ENCODE results near the gene FBLN2. TPM values are rescaled to one million over a fixed set of nuclear protein-coding genes. Genes with fewer than 3 reads are reported as not detected.

FBLN2 gene
- total RNA-seq, 2 donors from 2014 or later: not detected

- Mint-ChIP-seq H3K27me3 (no peaks in the 10 kb centered on the region), H3K27ac (no peak overlapping the region), H3K9me3 (no peaks in the 10 kb centered on the region), H3K4me3 (no peak overlapping the region), H3K36me3 (no peaks in the 10 kb centered on the region), H3K4me1 (ENCODE audit: low read depth in 2 of 2) (peaks cover 0 to 2% of the 10 kb centered on the region in 2 donors)
- no peak for DNase-seq (ENCODE audit: low spot score)
- ATAC-seq: no peak
Observed at GRCh38 chr3:13575459-13576061, 26.6 kb downstream of the FBLN2 start.

- H3K27me3 Mint-ChIP-seq: no peaks in the 10 kb centered on the region
- H3K27ac Mint-ChIP-seq: no peak overlapping the region
- H3K4me1 Mint-ChIP-seq (ENCODE audit: low read depth in 2 of 2): peaks cover 0 to 5% of the 10 kb centered on the region in 2 donors
- no peak overlapping the region for H3K4me3 Mint-ChIP-seq
- no peaks in the 10 kb centered on the region for H3K9me3 Mint-ChIP-seq
- no peak for ATAC-seq
- DNase-seq (ENCODE audit: low spot score): no peak
- H3K36me3 Mint-ChIP-seq: no peaks in the 10 kb centered on the region
Observed at GRCh38 chr3:13577181-13578121, 28.5 kb downstream of the FBLN2 start.

- Mint-ChIP-seq H3K4me1 (ENCODE audit: low read depth in 2 of 2) (peaks cover 0 to 5% of the 10 kb centered on the region in 2 donors), H3K27ac (no peak overlapping the region)
Observed at GRCh38 chr3:13578251-13578650, 29.3 kb downstream of the FBLN2 start.

GRCh38 chr3:13579063-13579462 is 30.1 kb downstream of the FBLN2 start:
- ATAC-seq: no peak
- peaks cover 0 to 5% of the 10 kb centered on the region in 2 donors for H3K4me1 Mint-ChIP-seq (ENCODE audit: low read depth in 2 of 2)
- no peak for DNase-seq (ENCODE audit: low spot score)
- no peak overlapping the region for H3K27ac Mint-ChIP-seq
- no peak overlapping the region for H3K4me3 Mint-ChIP-seq
- H3K36me3 Mint-ChIP-seq: no peaks in the 10 kb centered on the region
- H3K27me3 Mint-ChIP-seq: no peaks in the 10 kb centered on the region
- H3K9me3 Mint-ChIP-seq: no peaks in the 10 kb centered on the region

More at GRCh38 chr3:13578251-13578650, 29.3 kb downstream of the FBLN2 start:
- no peaks in the 10 kb centered on the region for H3K36me3 Mint-ChIP-seq
- no peaks in the 10 kb centered on the region for H3K9me3 Mint-ChIP-seq
- no peak for DNase-seq (ENCODE audit: low spot score)
- no peak overlapping the region for H3K4me3 Mint-ChIP-seq
- no peak for ATAC-seq
- H3K27me3 Mint-ChIP-seq: no peaks in the 10 kb centered on the region

GRCh38 chr3:13580256-13581023 is 31.5 kb downstream of the FBLN2 start:
- no peaks in the 10 kb centered on the region for H3K9me3 Mint-ChIP-seq
- H3K4me3 Mint-ChIP-seq: no peak overlapping the region
- H3K27me3 Mint-ChIP-seq: no peaks in the 10 kb centered on the region
- ATAC-seq (no peak), DNase-seq (ENCODE audit: low spot score) (no peak)
- peaks cover 0 to 5% of the 10 kb centered on the region in 2 donors for H3K4me1 Mint-ChIP-seq (ENCODE audit: low read depth in 2 of 2)
- H3K27ac Mint-ChIP-seq: peak overlapping the region in 1 of 2 donors; percentile 36
- H3K36me3 Mint-ChIP-seq: no peaks in the 10 kb centered on the region

- Mint-ChIP-seq H3K4me1 (ENCODE audit: low read depth in 2 of 2) (peaks cover 0 to 5% of the 10 kb centered on the region in 2 donors), H3K4me3 (no peak overlapping the region), H3K36me3 (no peaks in the 10 kb centered on the region), H3K27ac (no peak overlapping the region), H3K9me3 (no peaks in the 10 kb centered on the region), H3K27me3 (no peaks in the 10 kb centered on the region)
- no peak for DNase-seq (ENCODE audit: low spot score)
- ATAC-seq: peak in 1 of 2 donors; percentile 29
Observed at GRCh38 chr3:13581485-13582365, 32.8 kb downstream of the FBLN2 start.

- Mint-ChIP-seq H3K4me3 (no peak overlapping the region), H3K27ac (no peak overlapping the region), H3K36me3 (no peaks in the 10 kb centered on the region)
Observed at GRCh38 chr3:13582366-13583250, 33.7 kb downstream of the FBLN2 start.

GRCh38 chr3:13583251-13584180 is 34.6 kb downstream of the FBLN2 start:
- H3K27ac Mint-ChIP-seq: no peak overlapping the region
- DNase-seq (ENCODE audit: low spot score) (peak; percentile 44), ATAC-seq (peak in 1 of 2 donors; percentile 29)
- no peaks in the 10 kb centered on the region for H3K36me3 Mint-ChIP-seq
- H3K9me3 Mint-ChIP-seq: no peaks in the 10 kb centered on the region
- no peak overlapping the region for H3K4me3 Mint-ChIP-seq
- no peaks in the 10 kb centered on the region for H3K27me3 Mint-ChIP-seq
- peaks cover 0 to 5% of the 10 kb centered on the region in 2 donors for H3K4me1 Mint-ChIP-seq (ENCODE audit: low read depth in 2 of 2)

More at GRCh38 chr3:13582366-13583250, 33.7 kb downstream of the FBLN2 start:
- ATAC-seq (no peak), DNase-seq (ENCODE audit: low spot score) (no peak)
- Mint-ChIP-seq H3K9me3 (no peaks in the 10 kb centered on the region), H3K4me1 (ENCODE audit: low read depth in 2 of 2) (peaks cover 0 to 5% of the 10 kb centered on the region in 2 donors), H3K27me3 (no peaks in the 10 kb centered on the region)

GRCh38 chr3:13584427-13584891 is 35.5 kb downstream of the FBLN2 start:
- Mint-ChIP-seq H3K4me1 (ENCODE audit: low read depth in 2 of 2) (peaks cover 0 to 2% of the 10 kb centered on the region in 2 donors), H3K36me3 (no peaks in the 10 kb centered on the region), H3K4me3 (no peak overlapping the region), H3K27me3 (no peaks in the 10 kb centered on the region), H3K9me3 (no peaks in the 10 kb centered on the region), H3K27ac (no peak overlapping the region)
- ATAC-seq (peak; percentile 10 to 16), DNase-seq (ENCODE audit: low spot score) (peak; percentile 51)

GRCh38 chr3:13584901-13585300 is 36.0 kb downstream of the FBLN2 start:
- H3K4me1 Mint-ChIP-seq (ENCODE audit: low read depth in 2 of 2): peaks cover 0 to 2% of the 10 kb centered on the region in 2 donors
- ATAC-seq (peak in 1 of 2 donors; percentile 2), DNase-seq (ENCODE audit: low spot score) (peak; percentile 20)
- no peaks in the 10 kb centered on the region for H3K9me3 Mint-ChIP-seq
- no peak overlapping the region for H3K4me3 Mint-ChIP-seq
- H3K27ac Mint-ChIP-seq: no peak overlapping the region
- no peaks in the 10 kb centered on the region for H3K27me3 Mint-ChIP-seq
- no peaks in the 10 kb centered on the region for H3K36me3 Mint-ChIP-seq

- no peak for DNase-seq (ENCODE audit: low spot score)
Observed at GRCh38 chr3:13587442-13587841, 38.5 kb downstream of the FBLN2 start.

More at GRCh38 chr3:13587442-13587841, 38.5 kb downstream of the FBLN2 start:
- no peak for ATAC-seq
- Mint-ChIP-seq H3K36me3 (no peaks in the 10 kb centered on the region), H3K27ac (no peak overlapping the region), H3K4me1 (ENCODE audit: low read depth in 2 of 2) (no peaks in the 10 kb centered on the region), H3K9me3 (no peaks in the 10 kb centered on the region), H3K4me3 (no peak overlapping the region), H3K27me3 (no peaks in the 10 kb centered on the region)

Measured in natural killer cell treated with Interleukin-12 subunit alpha and Interleukin-12 subunit beta and Interleukin-15 and Interleukin-18, amount 100 ng/mL, for 72 hours (primary cell).